PC-9 (cell line): ENCODE data around the gene AXIN2. TPM values are rescaled to one million over a fixed set of nuclear protein-coding genes. Genes with fewer than 3 reads are reported as not detected.

Source experiments
- BruUV-seq: library from RNA; stranded (reverse); fragments of 400-500 nt; replicated peaks from 2 replicates; lab custom pipeline; 2021; lab: Mats Ljungman, UMichigan
- CTCF ChIA-PET: fragments of 300-600 bp; sonication (Branson Sonifier 250); formaldehyde crosslinking; loops from one replicate; lab custom pipeline; 2022; ENCODE audit warnings: antibody characterized with exemption; lab: Charles Lee
- POLR2A ChIA-PET: fragments of 300-600 bp; sonication (Branson Sonifier 250); formaldehyde crosslinking; loops from one replicate; lab custom pipeline; 2022; ENCODE audit warnings: antibody characterized with exemption; ENCODE audit not compliant: unreplicated experiment; lab: Charles Lee
- DNase-seq, 2 experiments: peaks; one replicate each; pipeline versions ENCODE4 v3.0.0 to v3.0.0-alpha.2; 2015 to 2022; ENCODE audit warnings: mixed read lengths in 1 of 2
- H2AFZ ChIP-seq: fragments of 200-600 bp; sonication (generic); 2 replicates; pipeline ENCODE4 v1.8.1; 2017; ENCODE audit warnings: antibody characterized with exemption
- H3F3A ChIP-seq: fragments of 200-600 bp; sonication (generic); 2 replicates; pipeline ENCODE4 v1.8.1; 2017; ENCODE audit warnings: antibody characterized with exemption, mild to moderate bottlenecking, low read depth; ENCODE audit not compliant: insufficient read depth
- H3K27ac ChIP-seq: fragments of 200-600 bp; sonication (generic); 2 replicates; pipeline ENCODE4 v1.6.1; 2016; ENCODE audit warnings: mixed run types
- H3K27me3 ChIP-seq: fragments of 200-600 bp; sonication (generic); 2 replicates; pipeline ENCODE4 v1.6.1; 2016; ENCODE audit warnings: low read depth, mixed run types; ENCODE audit not compliant: insufficient read depth
- H3K36me3 ChIP-seq: fragments of 200-600 bp; sonication (generic); 2 replicates; pipeline ENCODE4 v1.6.1; 2016; ENCODE audit warnings: low read depth, mixed run types
- H3K4me1 ChIP-seq: fragments of 200-600 bp; sonication (generic); replicated peaks from 2 replicates; pipeline ENCODE4 v1.6.1; 2016; ENCODE audit warnings: mixed run types; ENCODE audit not compliant: insufficient read depth
- H3K4me2 ChIP-seq: fragments of 200-600 bp; sonication (generic); 2 replicates; pipeline ENCODE4 v1.6.1; 2017; ENCODE audit warnings: mixed run types
- H3K4me3 ChIP-seq: fragments of 200-600 bp; sonication (generic); 2 replicates; pipeline ENCODE4 v1.6.1; 2016; ENCODE audit warnings: mixed run types
- H3K79me2 ChIP-seq: fragments of 200-600 bp; sonication (generic); 2 replicates; pipeline ENCODE4 v1.6.1; 2017; ENCODE audit warnings: low read depth, mixed run types
- H3K9me2 ChIP-seq: fragments of 200-600 bp; sonication (generic); 2 replicates; pipeline ENCODE4 v1.8.1; 2017; ENCODE audit warnings: mild to moderate bottlenecking; ENCODE audit not compliant: insufficient read depth
- H3K9me3 ChIP-seq: fragments of 200-600 bp; sonication (generic); 2 replicates; pipeline ENCODE4 v1.8.1; 2016; ENCODE audit warnings: low read depth; ENCODE audit not compliant: insufficient read depth
- H4K20me1 ChIP-seq: fragments of 200-600 bp; sonication (generic); 2 replicates; pipeline ENCODE4 v1.8.1; 2017; ENCODE audit not compliant: insufficient read depth
- EZH2 ChIP-seq: fragments of 200-600 bp; sonication (generic); IDR thresholded peaks from 2 replicates; pipeline ENCODE4 v1.8.0; 2017; ENCODE audit warnings: antibody characterized with exemption, low read depth
- intact Hi-C: fragments of 100-400 bp; cut with micrococcal nuclease; formaldehyde crosslinking; loops from one replicate; pipeline ENCODE4 v1.10.0; 2022; ENCODE audit not compliant: unreplicated experiment
- total RNA-seq: library from RNA; stranded (reverse); gene quantifications from 2 replicates; pipeline ENCODE4 v1.2.3, GENCODE V29; 2021
- TF ChIP-seq, protein P1 (sequence below): fragments of 200-600 bp; sonication (generic); conservative IDR thresholded peaks from 2 replicates; pipeline ENCODE4 v1.6.1; 2017; ENCODE audit warnings: mixed run types, antibody characterized with exemption, mild to moderate bottlenecking, moderate library complexity

The AXIN2 gene
- total RNA-seq, 1 experiment from 2014 or later: 0.24 TPM

DNA sequence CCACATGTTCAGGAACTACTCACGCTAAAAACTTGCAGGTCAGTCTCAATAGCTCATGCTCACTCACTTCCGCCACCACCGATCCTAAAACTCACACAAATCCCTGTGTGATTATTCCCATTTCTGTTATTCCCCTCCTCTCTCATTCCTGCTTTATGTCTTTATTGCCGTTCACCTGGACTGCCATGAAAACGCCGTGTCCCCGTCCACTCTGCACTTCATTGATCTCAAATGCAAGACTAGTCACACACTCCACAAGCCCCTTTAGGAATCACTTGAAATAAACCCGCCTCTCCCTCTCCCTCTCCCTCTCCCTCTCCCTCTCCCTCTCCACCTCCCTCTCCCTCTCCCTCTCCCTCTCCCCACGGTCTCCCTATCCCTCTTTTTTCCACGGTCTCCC is 78.0 kb downstream of the AXIN2 start:
- intact Hi-C loops: no loop called here
- H3K27me3 ChIP-seq: no peaks in the 10 kb centered on the region
- no peaks in the 10 kb centered on the region for H3F3A ChIP-seq
- no peaks in the 10 kb centered on the region for H4K20me1 ChIP-seq
- ChIA-PET CTCF (no interaction called here), POLR2A (no interaction called here)
- H3K79me2 ChIP-seq: no peaks in the 10 kb centered on the region
- no peaks in the 10 kb centered on the region for H3K9me2 ChIP-seq
- no peak for TF ChIP-seq EZH2
- TF ChIP-seq, protein P1, sequence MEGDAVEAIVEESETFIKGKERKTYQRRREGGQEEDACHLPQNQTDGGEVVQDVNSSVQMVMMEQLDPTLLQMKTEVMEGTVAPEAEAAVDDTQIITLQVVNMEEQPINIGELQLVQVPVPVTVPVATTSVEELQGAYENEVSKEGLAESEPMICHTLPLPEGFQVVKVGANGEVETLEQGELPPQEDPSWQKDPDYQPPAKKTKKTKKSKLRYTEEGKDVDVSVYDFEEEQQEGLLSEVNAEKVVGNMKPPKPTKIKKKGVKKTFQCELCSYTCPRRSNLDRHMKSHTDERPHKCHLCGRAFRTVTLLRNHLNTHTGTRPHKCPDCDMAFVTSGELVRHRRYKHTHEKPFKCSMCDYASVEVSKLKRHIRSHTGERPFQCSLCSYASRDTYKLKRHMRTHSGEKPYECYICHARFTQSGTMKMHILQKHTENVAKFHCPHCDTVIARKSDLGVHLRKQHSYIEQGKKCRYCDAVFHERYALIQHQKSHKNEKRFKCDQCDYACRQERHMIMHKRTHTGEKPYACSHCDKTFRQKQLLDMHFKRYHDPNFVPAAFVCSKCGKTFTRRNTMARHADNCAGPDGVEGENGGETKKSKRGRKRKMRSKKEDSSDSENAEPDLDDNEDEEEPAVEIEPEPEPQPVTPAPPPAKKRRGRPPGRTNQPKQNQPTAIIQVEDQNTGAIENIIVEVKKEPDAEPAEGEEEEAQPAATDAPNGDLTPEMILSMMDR: no peak
- no peak overlapping the region for H3K4me2 ChIP-seq
- no TSS peak for BruUV-seq
- H3K36me3 ChIP-seq: no peaks in the 10 kb centered on the region
- no peak overlapping the region for H3K4me3 ChIP-seq
- no peak overlapping the region for H2AFZ ChIP-seq
- H3K9me3 ChIP-seq: no peaks in the 10 kb centered on the region
- no peak overlapping the region for H3K27ac ChIP-seq
- no peaks in the 10 kb centered on the region for H3K4me1 ChIP-seq
- DNase-seq: no peak

DNA sequence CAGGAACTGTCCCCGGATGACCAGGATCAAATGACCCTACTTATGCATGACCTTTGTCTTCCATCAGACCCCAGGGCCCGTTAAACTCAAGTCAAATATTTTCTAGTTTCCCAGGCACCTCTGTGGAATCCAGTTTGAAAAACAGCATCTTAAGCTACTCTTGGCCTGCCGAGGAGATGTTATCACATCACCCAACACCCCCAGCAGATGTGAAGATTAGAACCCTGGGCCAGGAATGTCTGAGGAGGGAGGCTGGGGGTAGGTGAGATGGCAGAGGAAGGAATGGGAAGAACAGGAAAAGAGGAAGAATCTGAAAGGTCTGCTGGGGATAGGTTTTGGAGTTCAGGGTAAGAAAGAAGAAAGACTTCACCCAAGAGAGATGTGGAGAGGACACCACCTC is 79.2 kb downstream of the AXIN2 start:
- intact Hi-C loops: no loop called here
- Histone ChIP-seq H3K4me3 (no peak overlapping the region), H3K79me2 (no peaks in the 10 kb centered on the region), H3K4me1 (no peaks in the 10 kb centered on the region), H3K9me2 (no peaks in the 10 kb centered on the region), H3K4me2 (no peak overlapping the region), H3K36me3 (no peaks in the 10 kb centered on the region), H3K27me3 (no peaks in the 10 kb centered on the region), H3F3A (no peaks in the 10 kb centered on the region), H2AFZ (no peak overlapping the region), H3K27ac (no peak overlapping the region), H4K20me1 (no peaks in the 10 kb centered on the region), H3K9me3 (peaks cover 5% of the 10 kb centered on the region; the same call in 1 of the 2 replicates)
- ChIA-PET POLR2A (no interaction called here), CTCF (no interaction called here)
- DNase-seq: no peak
- no TSS peak for BruUV-seq
- TF ChIP-seq EZH2: no peak
- TF ChIP-seq, protein P1: no peak

DNA sequence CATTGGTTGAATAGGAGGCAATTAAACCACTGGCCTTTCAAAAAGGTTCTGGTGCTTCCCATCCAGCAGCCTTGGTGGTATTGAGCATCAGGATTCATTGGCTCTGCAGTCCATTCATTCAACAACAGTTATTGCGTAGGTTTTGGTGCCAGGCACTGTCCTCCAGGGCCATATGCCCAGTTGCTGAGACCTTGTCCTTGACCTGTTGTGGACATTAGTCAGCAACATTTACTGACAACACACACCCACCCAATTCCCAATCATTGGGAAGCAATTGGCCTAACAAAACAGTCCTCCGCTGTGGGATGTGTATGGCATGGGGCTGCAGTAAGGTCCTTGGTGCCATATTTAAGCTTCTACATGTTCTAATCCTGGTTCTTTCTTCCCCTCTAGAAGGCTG is 82.2 kb downstream of the AXIN2 start:
- Histone ChIP-seq H2AFZ (no peak overlapping the region), H3K79me2 (no peaks in the 10 kb centered on the region), H3F3A (no peaks in the 10 kb centered on the region), H3K4me2 (no peak overlapping the region), H3K4me3 (no peak overlapping the region), H3K9me2 (no peaks in the 10 kb centered on the region), H3K9me3 (peaks cover 5% of the 10 kb centered on the region; the same call in 1 of the 2 replicates), H4K20me1 (no peaks in the 10 kb centered on the region), H3K27me3 (no peaks in the 10 kb centered on the region), H3K36me3 (no peaks in the 10 kb centered on the region), H3K4me1 (no peaks in the 10 kb centered on the region), H3K27ac (no peak overlapping the region)
- ChIA-PET CTCF (no interaction called here), POLR2A (no interaction called here)
- TF ChIP-seq EZH2: no peak
- TF ChIP-seq, protein P1: no peak
- no peak for DNase-seq
- intact Hi-C loops: no loop called here
- no TSS peak for BruUV-seq
